Natural killer cell (primary cell): Measurements from ENCODE around the gene GNE. TPM values are rescaled to one million over a fixed set of nuclear protein-coding genes. Genes with fewer than 3 reads are reported as not detected.

Source experiments
- ATAC-seq, 3 donors: fragments of 150-1000 bp in 2 of 3; fragments of 200-7000 bp in 1 of 3; cut with Tn5 transposase; 1 replicate in 1 of 3; 2 replicates in 2 of 3; pipeline ENCODE4 v1.10.0; 2021; ENCODE audit warnings: mild to moderate bottlenecking in 2 of 3, moderate library complexity in 2 of 3
- DNase-seq, 2 donors: peaks; one replicate each; pipeline versions ENCODE4 v3.0.0 to v3.0.0-alpha.2; 2013 to 2021; ENCODE audit warnings: mixed read lengths in 1 of 2
- H3K27ac ChIP-seq: one replicate; pipeline ENCODE4 v1.5.1; 2013; ENCODE audit warnings: mild to moderate bottlenecking, low read length
- H3K27me3 ChIP-seq: one replicate; pipeline ENCODE4 v1.6.1; 2013; ENCODE audit warnings: low read length; ENCODE audit not compliant: control insufficient read depth, insufficient read depth
- H3K36me3 ChIP-seq: one replicate; pipeline ENCODE4 v1.6.1; 2013; ENCODE audit warnings: low read length; ENCODE audit not compliant: control insufficient read depth, insufficient read depth
- H3K4me1 ChIP-seq: one replicate; pipeline ENCODE4 v1.6.1; 2013; ENCODE audit warnings: low read length; ENCODE audit not compliant: control insufficient read depth, insufficient read depth
- H3K4me3 ChIP-seq: one replicate; pipeline ENCODE4 v1.5.1; 2013; ENCODE audit warnings: low read length
- H3K9me3 ChIP-seq: one replicate; pipeline ENCODE4 v1.6.1; 2013; ENCODE audit warnings: low read length; ENCODE audit not compliant: control insufficient read depth, insufficient read depth
- H3K27ac Mint-ChIP-seq, 2 donors: one replicate each; pipeline ENCODE4 v1.8.0; 2022; ENCODE audit warnings: mild to moderate bottlenecking in 2 of 2, mixed read lengths in 2 of 2, moderate library complexity in 1 of 2
- H3K27me3 Mint-ChIP-seq, 2 donors: one replicate each; pipeline ENCODE4 v1.8.0; 2022; ENCODE audit warnings: low read depth in 2 of 2, mixed read lengths in 2 of 2
- H3K36me3 Mint-ChIP-seq: one replicate; pipeline ENCODE4 v1.8.0; 2022; ENCODE audit warnings: mixed read lengths
- H3K4me1 Mint-ChIP-seq, 2 donors: one replicate each; pipeline ENCODE4 v1.8.0; 2022; ENCODE audit warnings: mixed read lengths in 2 of 2
- H3K4me3 Mint-ChIP-seq: one replicate; pipeline ENCODE4 v1.8.0; 2022; ENCODE audit warnings: mild to moderate bottlenecking, moderate library complexity, mixed read lengths
- H3K9me3 Mint-ChIP-seq, 2 donors: one replicate each; pipeline ENCODE4 v1.8.0; 2022; ENCODE audit warnings: mixed read lengths in 2 of 2
- WGBS: methylation state at CpG from one replicate; pipeline ENCODE4 v1.1.7; 2013; ENCODE audit warnings: missing lambda C conversion rate; ENCODE audit not compliant: insufficient coverage; 5-methylcytosine and 5-hydroxymethylcytosine counted together
- intact Hi-C: fragments of 100-400 bp; cut with micrococcal nuclease; formaldehyde crosslinking; loops from one replicate; pipeline ENCODE4 v1.14.2; 2022
- total RNA-seq, 4 donors: library from RNA; stranded (reverse); fragments of 120-200 nt in 1 of 4; gene quantifications; one replicate each; pipeline versions ENCODE4 v1.2.3 to v1.2.4, GENCODE V29; 2013 to 2022
- TF ChIP-seq, protein P1 (sequence below): fragments of 200-600 bp; IDR thresholded peaks from one replicate; pipeline ENCODE4 v1.8.0; 2022; ENCODE audit warnings: antibody characterized with exemption

Gene GNE
- total RNA-seq, 3 donors from 2014 or later (not counting 1 experiment from before 2014, with no cell fraction given) = 10.6 to 12.4 (median 11.3) TPM

DNA sequence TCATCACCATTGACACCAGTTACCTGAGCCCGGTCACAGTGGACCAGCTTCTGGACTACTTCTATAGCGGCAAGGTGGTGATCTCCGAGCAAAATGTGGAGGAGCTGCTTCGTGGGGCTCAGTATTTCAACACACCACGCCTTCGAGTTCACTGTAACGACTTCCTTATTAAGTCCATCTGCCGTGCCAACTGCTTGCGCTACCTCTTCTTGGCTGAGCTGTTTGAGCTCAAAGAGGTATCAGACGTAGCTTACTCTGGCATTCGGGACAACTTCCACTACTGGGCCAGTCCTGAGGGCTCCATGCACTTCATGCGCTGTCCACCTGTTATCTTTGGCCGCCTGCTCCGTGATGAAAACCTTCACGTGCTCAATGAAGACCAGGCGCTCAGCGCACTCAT, 88.5 kb downstream of the GNE start:
- Mint-ChIP-seq H3K9me3 (no peaks in the 10 kb centered on the region), H3K36me3 (no peaks in the 10 kb centered on the region), H3K4me3 (no peak overlapping the region), H3K4me1 (peaks cover 0 to 10% of the 10 kb centered on the region in 2 donors), H3K27me3 (peaks cover 0 to 10% of the 10 kb centered on the region in 2 donors), H3K27ac (no peak overlapping the region)
- TF ChIP-seq, protein P1, sequence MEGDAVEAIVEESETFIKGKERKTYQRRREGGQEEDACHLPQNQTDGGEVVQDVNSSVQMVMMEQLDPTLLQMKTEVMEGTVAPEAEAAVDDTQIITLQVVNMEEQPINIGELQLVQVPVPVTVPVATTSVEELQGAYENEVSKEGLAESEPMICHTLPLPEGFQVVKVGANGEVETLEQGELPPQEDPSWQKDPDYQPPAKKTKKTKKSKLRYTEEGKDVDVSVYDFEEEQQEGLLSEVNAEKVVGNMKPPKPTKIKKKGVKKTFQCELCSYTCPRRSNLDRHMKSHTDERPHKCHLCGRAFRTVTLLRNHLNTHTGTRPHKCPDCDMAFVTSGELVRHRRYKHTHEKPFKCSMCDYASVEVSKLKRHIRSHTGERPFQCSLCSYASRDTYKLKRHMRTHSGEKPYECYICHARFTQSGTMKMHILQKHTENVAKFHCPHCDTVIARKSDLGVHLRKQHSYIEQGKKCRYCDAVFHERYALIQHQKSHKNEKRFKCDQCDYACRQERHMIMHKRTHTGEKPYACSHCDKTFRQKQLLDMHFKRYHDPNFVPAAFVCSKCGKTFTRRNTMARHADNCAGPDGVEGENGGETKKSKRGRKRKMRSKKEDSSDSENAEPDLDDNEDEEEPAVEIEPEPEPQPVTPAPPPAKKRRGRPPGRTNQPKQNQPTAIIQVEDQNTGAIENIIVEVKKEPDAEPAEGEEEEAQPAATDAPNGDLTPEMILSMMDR = no peak
- no peak for DNase-seq
- Histone ChIP-seq H3K4me1 (peaks cover 16% of the 10 kb centered on the region), H3K4me3 (no peak overlapping the region), H3K27ac (no peak overlapping the region), H3K27me3 (no peaks in the 10 kb centered on the region), H3K36me3 (no peaks in the 10 kb centered on the region), H3K9me3 (no peaks in the 10 kb centered on the region)
- no peak for ATAC-seq
- 91% methylated on average over 17 of the region's 17 CpGs for WGBS
- intact Hi-C loops = no loop called here

GRCh38 chr9:36169166-36169565, 89.1 kb downstream of the GNE start, which contains the start of gene CCIN:
CCIN (plus strand) TSS chr9:36169388; CDS start chr9:36169503, 115 bp downstream.
- Mint-ChIP-seq H3K4me1 (peaks cover 0 to 10% of the 10 kb centered on the region in 2 donors), H3K4me3 (no peak within 1 kb of the TSS), H3K9me3 (no peaks in the 10 kb centered on the region), H3K36me3 (no peaks in the 10 kb centered on the region), H3K27ac (no peak within 1 kb of the TSS), H3K27me3 (peaks cover 0 to 10% of the 10 kb centered on the region in 2 donors)
- intact Hi-C loops = no loop called here
- no peaks in the 10 kb centered on the region for H3K36me3 ChIP-seq
- 89% methylated on average over 6 of the region's 6 CpGs for WGBS
- H3K4me1 ChIP-seq = peaks cover 16% of the 10 kb centered on the region
- no peaks in the 10 kb centered on the region for H3K27me3 ChIP-seq
- no peak within 1 kb of the TSS for H3K4me3 ChIP-seq
- no peak for ATAC-seq
- TF ChIP-seq, protein P1 = no peak
- no peak within 1 kb of the TSS for H3K27ac ChIP-seq
- H3K9me3 ChIP-seq = no peaks in the 10 kb centered on the region
- no peak for DNase-seq

GRCh38 chr9:36166168-36166927, 91.9 kb downstream of the GNE start:
- H3K36me3 Mint-ChIP-seq = no peaks in the 10 kb centered on the region
- TF ChIP-seq, protein P1 = peak; percentile 98
- intact Hi-C loops = loop anchor here (1.0 kb wide), 2 partner anchors 14 to 63 kb away; no protein-coding TSS in a partner anchor
- H3K9me3 Mint-ChIP-seq = no peaks in the 10 kb centered on the region
- H3K4me3 ChIP-seq = peak overlapping the region; percentile 18
- H3K4me3 Mint-ChIP-seq = peak overlapping the region; percentile 72
- H3K4me1 Mint-ChIP-seq = peaks cover 4 to 21% of the 10 kb centered on the region in 2 donors
- H3K36me3 ChIP-seq = peaks cover 3% of the 10 kb centered on the region
- peak; percentile 88 to 89 for DNase-seq
- no peaks in the 10 kb centered on the region for H3K27me3 ChIP-seq
- ATAC-seq = peak; percentile 96 to 99 (median 96)
- peaks cover 0 to 7% of the 10 kb centered on the region in 2 donors for H3K27me3 Mint-ChIP-seq
- H3K27ac Mint-ChIP-seq = peak overlapping the region; percentile 50 to 74
- H3K9me3 ChIP-seq = no peaks in the 10 kb centered on the region
- WGBS = 7% methylated on average over 58 of the region's 58 CpGs
- peaks cover 16% of the 10 kb centered on the region for H3K4me1 ChIP-seq
- no peak overlapping the region for H3K27ac ChIP-seq
